GM23338 (cell line): ENCODE data around the gene COL4A2.

ENCODE experiments used
- CREB1 ChIP-seq: fragments of 250-450 bp; sonication (Bioruptor Pico); IDR thresholded peaks from 2 replicates; pipeline ENCODE4 v1.5.0; 2020; ENCODE audit warnings: low read depth, mild to moderate bottlenecking, moderate library complexity
- CTCF ChIP-seq, 2 experiments: fragments of 200-600 bp in 1 of 2; sonication (generic) in 1 of 2; conservative IDR thresholded peaks; 2 replicates each; pipeline versions ENCODE4 v1.5.1 to v1.6.1; 2016 to 2017; ENCODE audit warnings: antibody characterized with exemption in 2 of 2, low read depth in 2 of 2, mild to moderate bottlenecking in 2 of 2, moderate library complexity in 1 of 2
- ETS1 ChIP-seq: IDR thresholded peaks from 2 replicates; pipeline ENCODE4 v1.6.1; 2016; ENCODE audit warnings: antibody characterized with exemption
- EZH2 ChIP-seq: fragments of 200-600 bp; sonication (generic); IDR thresholded peaks from one replicate; pipeline ENCODE4 v1.8.0; 2017; ENCODE audit warnings: antibody characterized with exemption, mild to moderate bottlenecking, low read depth; ENCODE audit not compliant: unreplicated experiment
- EZH2phosphoT487 ChIP-seq: fragments of 200-600 bp; sonication (generic); IDR thresholded peaks from one replicate; pipeline ENCODE4 v1.8.1; 2018; ENCODE audit warnings: antibody characterized with exemption; ENCODE audit not compliant: unreplicated experiment
- JUNB ChIP-seq: IDR thresholded peaks from one replicate; pipeline ENCODE4 v1.6.1; 2016; ENCODE audit warnings: antibody characterized with exemption; ENCODE audit not compliant: unreplicated experiment
- NANOG ChIP-seq: IDR thresholded peaks from 2 replicates; pipeline ENCODE4 v1.6.1; 2016; ENCODE audit warnings: antibody characterized with exemption, borderline replicate concordance
- POLR2AphosphoS5 ChIP-seq: IDR thresholded peaks from 2 replicates; pipeline ENCODE4 v1.6.1; 2016; ENCODE audit warnings: antibody characterized with exemption, low read depth
- REST ChIP-seq: IDR thresholded peaks from one replicate; pipeline ENCODE4 v1.6.1; 2018; ENCODE audit warnings: antibody characterized with exemption; ENCODE audit not compliant: unreplicated experiment
- STAT1 ChIP-seq: IDR thresholded peaks from one replicate; pipeline ENCODE4 v1.6.1; 2016; ENCODE audit warnings: antibody characterized with exemption; ENCODE audit not compliant: unreplicated experiment

GRCh38 chr13:110398564-110399507 is 91.8 kb downstream of the COL4A2 start:
- TF ChIP-seq CTCF (conservative IDR thresholded peaks at IDR 0.05; ENCODE audit: low read depth in 2 of 2) (no peak), STAT1 (no peak), EZH2 (no peak), POLR2AphosphoS5 (no peak), JUNB (no peak), EZH2phosphoT487 (no peak), REST (no peak), ETS1 (no peak), CREB1 (CRISPR knock-in tag) (no peak), NANOG (no peak)
